GM12801 (cell line): Measurements from ENCODE around the gene ZC3H4.

Source experiments
- TF ChIP-seq, protein P1 (sequence below): IDR thresholded peaks from one replicate; pipeline ENCODE4 v1.5.1; 2011; ENCODE audit warnings: control low read depth; ENCODE audit not compliant: insufficient read length; ENCODE audit errors: extremely low read depth

ZC3H4 gene

DNA sequence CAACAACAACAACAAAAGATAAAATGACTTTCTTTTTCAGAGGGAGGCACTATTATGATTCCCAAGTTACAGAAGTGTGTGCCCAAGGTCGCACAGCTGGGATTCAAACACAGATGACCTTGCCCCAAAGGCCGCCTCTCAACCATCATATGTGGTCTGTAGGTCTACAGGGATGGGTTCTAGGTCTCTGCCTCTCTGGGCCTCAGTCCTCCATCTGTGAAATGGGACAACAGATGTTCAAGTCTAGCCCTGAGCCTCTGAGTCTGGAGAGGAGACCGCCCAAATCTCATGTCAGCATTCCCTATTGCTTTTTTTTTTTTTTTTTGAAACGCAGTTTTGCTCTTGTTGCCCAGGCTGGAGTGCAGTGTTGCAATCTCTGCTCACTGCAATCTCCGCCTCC, 89.1 kb downstream of the ZC3H4 start:
- TF ChIP-seq, protein P1, sequence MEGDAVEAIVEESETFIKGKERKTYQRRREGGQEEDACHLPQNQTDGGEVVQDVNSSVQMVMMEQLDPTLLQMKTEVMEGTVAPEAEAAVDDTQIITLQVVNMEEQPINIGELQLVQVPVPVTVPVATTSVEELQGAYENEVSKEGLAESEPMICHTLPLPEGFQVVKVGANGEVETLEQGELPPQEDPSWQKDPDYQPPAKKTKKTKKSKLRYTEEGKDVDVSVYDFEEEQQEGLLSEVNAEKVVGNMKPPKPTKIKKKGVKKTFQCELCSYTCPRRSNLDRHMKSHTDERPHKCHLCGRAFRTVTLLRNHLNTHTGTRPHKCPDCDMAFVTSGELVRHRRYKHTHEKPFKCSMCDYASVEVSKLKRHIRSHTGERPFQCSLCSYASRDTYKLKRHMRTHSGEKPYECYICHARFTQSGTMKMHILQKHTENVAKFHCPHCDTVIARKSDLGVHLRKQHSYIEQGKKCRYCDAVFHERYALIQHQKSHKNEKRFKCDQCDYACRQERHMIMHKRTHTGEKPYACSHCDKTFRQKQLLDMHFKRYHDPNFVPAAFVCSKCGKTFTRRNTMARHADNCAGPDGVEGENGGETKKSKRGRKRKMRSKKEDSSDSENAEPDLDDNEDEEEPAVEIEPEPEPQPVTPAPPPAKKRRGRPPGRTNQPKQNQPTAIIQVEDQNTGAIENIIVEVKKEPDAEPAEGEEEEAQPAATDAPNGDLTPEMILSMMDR = no peak

DNA sequence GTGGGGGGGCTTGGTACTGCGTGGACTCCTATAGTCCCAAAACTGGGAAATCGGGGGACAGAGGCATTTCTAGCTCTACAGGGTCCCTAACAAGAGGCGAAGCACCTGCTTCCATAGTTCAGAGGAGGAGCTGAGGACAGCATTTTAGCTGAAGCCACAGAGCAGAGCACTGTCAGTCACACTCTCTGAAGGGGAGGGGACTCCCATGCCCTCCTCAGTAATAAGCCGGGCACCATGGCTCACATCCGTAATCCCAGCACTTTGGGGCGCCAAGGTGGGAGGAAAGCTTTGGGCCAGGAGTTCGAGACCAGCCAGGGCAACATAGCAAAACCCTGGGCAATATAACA, 90.2 kb downstream of the ZC3H4 start:
- TF ChIP-seq, protein P1 = no peak

DNA sequence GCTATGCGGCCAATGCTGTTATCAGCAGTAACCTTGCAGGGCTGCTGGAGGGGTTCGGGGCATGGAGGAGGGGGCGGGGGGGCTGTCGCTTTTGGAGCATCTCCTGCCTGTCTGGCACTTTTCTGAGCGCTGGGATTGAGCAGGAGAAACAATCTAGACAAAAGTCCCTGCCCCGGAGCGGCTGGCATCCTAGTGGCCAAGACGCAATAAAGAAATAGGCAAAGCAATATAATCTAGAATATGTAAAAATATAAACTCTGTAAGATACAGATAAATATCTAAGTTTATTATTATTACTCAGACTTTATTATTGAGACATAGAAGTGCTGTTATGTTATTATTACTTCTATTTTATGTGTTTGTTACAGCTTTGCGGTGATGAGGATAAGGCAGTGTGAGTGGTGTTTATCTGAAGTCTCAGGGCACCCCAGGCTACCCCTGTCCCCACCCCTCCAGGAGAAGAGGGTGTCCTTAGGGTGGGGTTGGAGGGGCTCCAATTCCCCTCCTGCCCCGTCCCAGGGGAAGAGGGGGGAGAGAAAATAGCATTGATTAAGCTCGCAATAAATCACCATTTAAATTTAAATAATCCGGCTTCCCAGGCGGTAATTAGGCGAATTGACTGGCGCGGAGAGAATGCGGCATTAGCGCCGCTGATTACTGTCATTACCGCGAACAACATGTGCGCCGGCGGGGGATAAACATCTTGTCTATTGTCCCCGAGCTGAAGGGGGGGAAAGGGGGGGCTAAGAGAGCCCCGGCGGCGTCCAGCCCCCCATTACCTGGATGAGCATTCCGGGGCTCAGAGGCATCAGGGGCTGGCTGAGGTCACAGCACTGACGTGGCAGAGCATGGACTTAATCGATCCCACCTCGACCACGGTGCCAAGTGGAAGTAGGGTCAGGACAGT, 90.8 kb downstream of the ZC3H4 start:
- TF ChIP-seq, protein P1 = no peak

DNA sequence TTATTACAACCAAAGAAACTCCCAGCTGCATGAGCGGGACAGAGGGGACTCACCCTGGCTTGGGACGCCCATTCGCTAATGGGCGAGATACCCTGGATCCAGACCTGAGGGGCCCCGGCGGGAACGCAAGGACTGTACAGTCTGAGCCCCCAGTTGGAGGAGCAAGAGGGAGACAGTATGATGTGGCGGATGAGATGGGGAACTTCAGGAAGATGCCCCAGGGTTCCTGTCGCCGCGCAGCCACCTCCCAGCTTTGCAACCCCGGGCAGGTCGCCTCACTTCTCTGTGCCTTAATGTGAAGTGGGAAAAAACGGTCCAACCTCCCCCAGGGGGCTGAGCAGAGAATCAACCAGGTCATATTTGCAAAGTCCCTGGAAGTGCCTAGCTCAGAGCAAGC, 91.4 kb downstream of the ZC3H4 start:
- TF ChIP-seq, protein P1 = no peak

DNA sequence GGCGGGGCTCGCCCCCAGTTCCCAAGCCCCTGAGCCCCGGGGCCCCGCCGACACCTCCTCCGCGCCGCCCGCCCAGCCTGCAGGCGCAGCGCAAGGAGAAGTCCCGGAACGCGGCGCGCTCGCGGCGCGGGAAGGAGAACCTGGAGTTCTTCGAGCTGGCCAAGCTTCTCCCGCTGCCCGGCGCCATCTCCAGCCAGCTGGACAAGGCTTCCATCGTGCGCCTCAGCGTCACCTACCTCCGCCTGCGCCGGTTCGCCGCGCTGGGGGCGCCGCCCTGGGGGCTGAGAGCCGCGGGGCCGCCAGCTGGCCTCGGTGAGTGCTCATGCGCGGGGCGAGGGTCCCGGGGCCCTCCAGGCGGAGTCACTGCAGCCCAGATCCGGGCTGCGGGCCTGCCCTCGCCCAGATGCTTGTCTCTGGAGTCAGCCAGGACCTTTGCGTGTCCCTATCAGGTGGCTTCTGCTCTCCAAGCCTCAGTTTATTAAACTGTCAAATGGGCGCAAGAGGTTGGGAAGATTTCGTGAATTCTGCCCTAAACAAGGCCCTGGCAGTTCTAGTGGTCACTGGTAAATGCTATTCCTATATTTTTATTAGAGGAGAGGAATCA, 91.9 kb downstream of the ZC3H4 start:
- TF ChIP-seq, protein P1 = no peak

DNA sequence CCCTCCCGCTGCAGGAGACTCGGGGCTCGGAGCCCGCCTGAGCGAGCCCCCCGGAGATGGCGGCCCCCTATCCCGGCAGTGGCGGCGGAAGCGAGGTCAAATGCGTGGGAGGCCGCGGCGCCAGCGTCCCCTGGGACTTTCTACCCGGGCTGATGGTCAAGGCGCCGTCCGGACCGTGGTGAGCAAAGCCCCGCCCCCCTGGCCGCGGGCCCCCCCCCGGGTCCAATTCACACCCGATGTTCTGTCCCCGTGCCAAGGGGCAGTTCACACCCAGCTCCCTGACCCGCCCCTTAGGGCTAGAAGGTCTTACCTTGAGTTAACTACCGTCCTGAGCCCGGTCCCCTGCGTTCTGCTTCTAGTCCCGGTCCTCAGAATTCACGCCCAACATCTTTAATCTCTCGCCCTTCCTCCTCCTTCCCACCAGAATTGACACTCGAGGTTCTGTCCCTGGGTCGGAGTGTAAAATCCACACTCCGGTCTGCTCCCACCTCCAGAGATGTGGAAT, 92.5 kb downstream of the ZC3H4 start:
- TF ChIP-seq, protein P1 = no peak

DNA sequence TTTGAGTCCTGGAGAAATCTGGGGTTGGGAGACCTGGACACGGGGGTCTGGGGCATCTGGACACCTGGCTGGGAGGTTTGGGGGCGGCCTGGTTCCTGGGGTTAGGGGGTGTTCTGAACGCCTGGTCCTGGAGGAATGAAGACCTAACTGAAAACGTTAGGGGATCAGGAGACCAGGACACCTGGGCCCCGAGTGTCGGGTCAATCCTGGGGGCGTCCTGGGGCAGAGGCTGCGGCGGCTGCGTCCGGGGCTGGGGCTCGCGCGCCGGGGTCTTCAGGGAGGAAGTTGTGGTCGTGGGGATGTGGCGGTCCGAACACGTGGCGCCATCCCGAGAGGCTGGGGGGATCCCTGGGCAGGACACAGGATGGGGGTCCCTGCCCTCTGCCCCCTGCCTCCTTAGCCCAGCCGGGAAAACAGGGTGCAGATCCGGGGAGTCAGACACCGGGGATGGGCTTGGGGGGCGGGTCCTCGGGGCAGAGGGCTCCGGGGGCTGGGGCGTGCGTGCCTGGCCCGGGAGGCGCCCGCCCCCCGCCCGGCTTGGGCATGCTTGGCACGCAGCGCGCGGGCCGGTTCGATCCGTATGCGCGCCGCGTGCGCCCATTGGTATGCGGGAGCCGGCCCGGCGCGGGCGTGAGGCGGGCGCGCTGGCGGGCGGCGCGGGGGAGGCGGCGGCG, 93.3 kb downstream of the ZC3H4 start:
- TF ChIP-seq, protein P1 = no peak
